Neural cell (in vitro differentiated cells): ENCODE measurements around the gene GKAP1. TPM values are rescaled to one million over a fixed set of nuclear protein-coding genes. Genes with fewer than 3 reads are reported as not detected.

ENCODE experiments used
- H2AFZ ChIP-seq: fragments of 200-600, 300-800 bp; sonication (generic), shearing (Covaris generic); 2 replicates; pipeline ENCODE4 v1.6.0; 2014; ENCODE audit warnings: low read depth, mild to moderate bottlenecking, antibody characterized with exemption, low read length, moderate library complexity
- H3F3A ChIP-seq: fragments of 200-600 bp; shearing (Covaris generic); 2 replicates; pipeline ENCODE4 v1.6.1; 2016; ENCODE audit warnings: mild to moderate bottlenecking, moderate library complexity, mixed read lengths, antibody characterized with exemption, low read length; ENCODE audit not compliant: insufficient read depth, poor library complexity, severe bottlenecking
- H3K27ac ChIP-seq: fragments of 200-600, 300-800 bp; sonication (generic), shearing (Covaris generic); 2 replicates; pipeline ENCODE4 v1.5.1; 2014; ENCODE audit warnings: mild to moderate bottlenecking, low read length, moderate library complexity
- H3K27me3 ChIP-seq: fragments of 300-800, 200-600 bp; sonication (generic), shearing (Covaris generic); 2 replicates; pipeline ENCODE4 v1.6.0; 2014; ENCODE audit warnings: mild to moderate bottlenecking, low read depth, low read length, moderate library complexity; ENCODE audit not compliant: insufficient read depth
- H3K36me3 ChIP-seq: fragments of 300-800, 200-600 bp; sonication (generic), shearing (Covaris generic); 2 replicates; pipeline ENCODE4 v1.5.1; 2014; ENCODE audit warnings: mild to moderate bottlenecking, antibody characterized with exemption, low read length, moderate library complexity; ENCODE audit not compliant: insufficient read depth
- H3K4me2 ChIP-seq: fragments of 300-800, 200-600 bp; sonication (generic), shearing (Covaris generic); 2 replicates; pipeline ENCODE4 v1.6.0; 2014; ENCODE audit warnings: mild to moderate bottlenecking, low read length
- H3K4me3 ChIP-seq: fragments of 300-800, 200-600 bp; sonication (generic), shearing (Covaris generic); 2 replicates; pipeline ENCODE4 v1.5.1; 2014; ENCODE audit warnings: mild to moderate bottlenecking, low read length, moderate library complexity
- H3K79me2 ChIP-seq: fragments of 200-600 bp; shearing (Covaris generic); replicated peaks from 2 replicates; pipeline ENCODE4 v1.6.0; 2014; ENCODE audit warnings: mild to moderate bottlenecking, low read length, moderate library complexity; ENCODE audit not compliant: insufficient read depth
- H3K9ac ChIP-seq: fragments of 300-800, 200-600 bp; sonication (generic), shearing (Covaris generic); 2 replicates; pipeline ENCODE4 v1.6.1; 2016; ENCODE audit warnings: mild to moderate bottlenecking, low read length, mixed read lengths
- H3K9me2 ChIP-seq: fragments of 200-600 bp; shearing (Covaris generic); 2 replicates; pipeline ENCODE4 v1.6.1; 2016; ENCODE audit warnings: mild to moderate bottlenecking, low read length, mixed read lengths; ENCODE audit not compliant: insufficient read depth
- H3K9me3 ChIP-seq: fragments of 200-600, 300-800 bp; sonication (generic), shearing (Covaris generic); 2 replicates; pipeline ENCODE4 v1.6.1; 2016; ENCODE audit warnings: mild to moderate bottlenecking, mixed run types, low read length, moderate library complexity, mixed read lengths
- H4K20me1 ChIP-seq: fragments of 200-600 bp; shearing (Covaris generic); 2 replicates; pipeline ENCODE4 v1.6.1; 2016; ENCODE audit warnings: mild to moderate bottlenecking, mixed run types; ENCODE audit not compliant: insufficient read depth
- CTCF ChIP-seq: fragments of 450-650 bp; IDR thresholded peaks from 2 replicates; pipeline ENCODE4 v1.5.1; 2014; ENCODE audit warnings: antibody characterized with exemption, mild to moderate bottlenecking, moderate library complexity; ENCODE audit not compliant: poor library complexity, severe bottlenecking
- EP300 ChIP-seq: fragments of 450-650 bp; conservative IDR thresholded peaks from 2 replicates; pipeline ENCODE4 v1.6.1; 2014; ENCODE audit warnings: antibody characterized with exemption, mild to moderate bottlenecking, moderate library complexity; ENCODE audit not compliant: poor library complexity, severe bottlenecking
- MXI1 ChIP-seq: fragments of 450-650 bp; conservative IDR thresholded peaks from 2 replicates; pipeline ENCODE4 v1.6.1; 2014; ENCODE audit warnings: antibody characterized with exemption, mild to moderate bottlenecking; ENCODE audit not compliant: poor library complexity, severe bottlenecking
- POLR2AphosphoS5 ChIP-seq: IDR thresholded peaks from 2 replicates; pipeline ENCODE4 v1.6.1; 2012
- SMC3 ChIP-seq: fragments of 450-650 bp; conservative IDR thresholded peaks from 2 replicates; pipeline ENCODE4 v1.6.1; 2014; ENCODE audit warnings: antibody characterized with exemption, mild to moderate bottlenecking, moderate library complexity; ENCODE audit not compliant: poor library complexity
- TAF1 ChIP-seq: IDR thresholded peaks from 2 replicates; pipeline ENCODE4 v1.6.1; 2012; ENCODE audit warnings: low read depth
- polyA plus RNA-seq: library from polyadenylated mRNA; depleted of rRNA; stranded (reverse); fragments of >200 nt; gene quantifications from 2 replicates; pipeline ENCODE4 v1.2.3, GENCODE V29; 2014
- TF ChIP-seq, protein P1 (sequence below): IDR thresholded peaks from 2 replicates; pipeline ENCODE4 v1.6.1; 2012; ENCODE audit warnings: borderline replicate concordance

The GKAP1 gene
- polyA plus RNA-seq, 1 donor from 2014 or later, result 11.0 TPM

DNA sequence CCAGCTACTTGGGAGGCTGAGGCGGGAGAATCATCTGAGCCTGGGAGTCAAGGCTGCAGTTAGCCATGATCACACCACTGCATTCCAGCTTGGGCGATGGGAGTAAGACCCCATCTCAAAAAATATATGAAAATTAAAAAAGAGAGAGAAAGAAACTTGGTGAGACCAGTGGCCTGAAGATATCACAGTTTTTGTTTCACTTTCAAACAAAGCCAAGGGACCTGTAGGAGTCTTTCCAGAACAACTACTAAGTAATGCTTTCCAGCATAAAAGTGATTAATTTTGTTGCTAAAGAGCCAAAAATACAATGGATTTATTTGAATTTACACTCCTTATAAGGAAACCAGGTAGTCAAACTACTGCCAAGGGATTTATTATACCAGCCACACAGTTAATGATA, 23.5 kb downstream of the GKAP1 start:
- H3K9me2 ChIP-seq, result no peaks in the 10 kb centered on the region
- no peaks in the 10 kb centered on the region for H3F3A ChIP-seq
- no peaks in the 10 kb centered on the region for H3K36me3 ChIP-seq
- H3K4me2 ChIP-seq, result no peak overlapping the region
- no peaks in the 10 kb centered on the region for H3K79me2 ChIP-seq
- no peak overlapping the region for H3K4me3 ChIP-seq
- TF ChIP-seq MXI1 (no peak), EP300 (no peak)
- H3K9me3 ChIP-seq, result no peaks in the 10 kb centered on the region
- H4K20me1 ChIP-seq, result no peaks in the 10 kb centered on the region
- no peak overlapping the region for H2AFZ ChIP-seq
- no peak overlapping the region for H3K9ac ChIP-seq
- H3K27ac ChIP-seq, result no peak overlapping the region
- H3K27me3 ChIP-seq, result no peaks in the 10 kb centered on the region

DNA sequence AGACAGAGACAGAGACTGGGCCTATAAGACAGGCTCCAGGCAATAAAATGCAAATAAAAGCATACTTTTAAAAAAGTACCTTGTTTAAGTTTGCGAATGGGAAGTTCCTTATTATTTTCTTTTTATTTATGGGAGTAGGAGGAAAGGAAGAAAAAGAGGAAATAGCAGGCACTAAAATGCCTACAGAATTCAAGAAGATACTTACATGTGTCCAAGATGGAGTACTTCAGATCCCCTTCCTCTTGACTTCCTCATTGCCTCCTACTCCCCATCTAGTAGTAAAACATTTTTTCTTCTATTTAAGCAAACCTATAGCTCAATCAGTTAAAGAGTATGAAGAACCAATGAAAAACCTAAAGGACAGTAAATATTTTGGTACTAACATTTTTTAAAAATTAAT, 24.8 kb downstream of the GKAP1 start:
- H3K4me2 ChIP-seq, result no peak overlapping the region
- no peak overlapping the region for H2AFZ ChIP-seq
- H3K36me3 ChIP-seq, result no peaks in the 10 kb centered on the region
- H3K27ac ChIP-seq, result no peak overlapping the region
- no peaks in the 10 kb centered on the region for H3K9me3 ChIP-seq
- H3K4me3 ChIP-seq, result no peak overlapping the region
- H3F3A ChIP-seq, result no peaks in the 10 kb centered on the region
- H3K9ac ChIP-seq, result no peak overlapping the region
- TF ChIP-seq TAF1 (no peak), MXI1 (no peak)
- TF ChIP-seq, protein P1, sequence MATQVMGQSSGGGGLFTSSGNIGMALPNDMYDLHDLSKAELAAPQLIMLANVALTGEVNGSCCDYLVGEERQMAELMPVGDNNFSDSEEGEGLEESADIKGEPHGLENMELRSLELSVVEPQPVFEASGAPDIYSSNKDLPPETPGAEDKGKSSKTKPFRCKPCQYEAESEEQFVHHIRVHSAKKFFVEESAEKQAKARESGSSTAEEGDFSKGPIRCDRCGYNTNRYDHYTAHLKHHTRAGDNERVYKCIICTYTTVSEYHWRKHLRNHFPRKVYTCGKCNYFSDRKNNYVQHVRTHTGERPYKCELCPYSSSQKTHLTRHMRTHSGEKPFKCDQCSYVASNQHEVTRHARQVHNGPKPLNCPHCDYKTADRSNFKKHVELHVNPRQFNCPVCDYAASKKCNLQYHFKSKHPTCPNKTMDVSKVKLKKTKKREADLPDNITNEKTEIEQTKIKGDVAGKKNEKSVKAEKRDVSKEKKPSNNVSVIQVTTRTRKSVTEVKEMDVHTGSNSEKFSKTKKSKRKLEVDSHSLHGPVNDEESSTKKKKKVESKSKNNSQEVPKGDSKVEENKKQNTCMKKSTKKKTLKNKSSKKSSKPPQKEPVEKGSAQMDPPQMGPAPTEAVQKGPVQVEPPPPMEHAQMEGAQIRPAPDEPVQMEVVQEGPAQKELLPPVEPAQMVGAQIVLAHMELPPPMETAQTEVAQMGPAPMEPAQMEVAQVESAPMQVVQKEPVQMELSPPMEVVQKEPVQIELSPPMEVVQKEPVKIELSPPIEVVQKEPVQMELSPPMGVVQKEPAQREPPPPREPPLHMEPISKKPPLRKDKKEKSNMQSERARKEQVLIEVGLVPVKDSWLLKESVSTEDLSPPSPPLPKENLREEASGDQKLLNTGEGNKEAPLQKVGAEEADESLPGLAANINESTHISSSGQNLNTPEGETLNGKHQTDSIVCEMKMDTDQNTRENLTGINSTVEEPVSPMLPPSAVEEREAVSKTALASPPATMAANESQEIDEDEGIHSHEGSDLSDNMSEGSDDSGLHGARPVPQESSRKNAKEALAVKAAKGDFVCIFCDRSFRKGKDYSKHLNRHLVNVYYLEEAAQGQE, result no peak
- no peaks in the 10 kb centered on the region for H3K9me2 ChIP-seq
- H3K27me3 ChIP-seq, result no peaks in the 10 kb centered on the region
- no peaks in the 10 kb centered on the region for H3K79me2 ChIP-seq
- no peaks in the 10 kb centered on the region for H4K20me1 ChIP-seq

- no peak for TF ChIP-seq MXI1
- no peak for TF ChIP-seq EP300
- Histone ChIP-seq H3K79me2 (no peaks in the 10 kb centered on the region), H3K36me3 (no peaks in the 10 kb centered on the region), H4K20me1 (no peaks in the 10 kb centered on the region), H3K9me3 (no peaks in the 10 kb centered on the region), H3K27me3 (no peaks in the 10 kb centered on the region), H3K9me2 (no peaks in the 10 kb centered on the region), H3K4me2 (no peak overlapping the region), H3K4me3 (no peak overlapping the region), H3K27ac (no peak overlapping the region), H2AFZ (no peak overlapping the region), H3K9ac (no peak overlapping the region), H3F3A (no peaks in the 10 kb centered on the region)
These were observed 39.4 kb downstream of the GKAP1 start for GRCh38 chr9:83778164-83778563.

DNA sequence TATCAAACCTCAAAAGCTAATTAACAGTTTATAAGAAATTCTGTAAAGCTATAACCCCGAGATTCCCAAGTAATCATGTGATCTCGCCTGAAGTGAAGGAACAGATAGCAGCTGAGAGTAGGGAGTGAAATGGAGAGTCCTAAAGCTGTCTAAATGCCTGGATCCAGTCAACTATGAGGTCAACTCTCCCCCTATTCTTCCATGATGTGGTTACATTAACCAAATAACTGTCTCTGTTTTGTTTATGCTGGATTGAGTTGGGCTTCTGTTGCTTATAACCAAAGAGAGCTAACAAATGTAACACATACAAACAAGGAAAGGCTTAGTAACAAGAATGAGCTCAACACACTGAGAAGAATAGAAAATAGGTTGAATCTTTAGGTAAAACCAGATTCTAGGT, 41.6 kb downstream of the GKAP1 start:
- Histone ChIP-seq H2AFZ (no peak overlapping the region), H3F3A (no peaks in the 10 kb centered on the region), H3K79me2 (no peaks in the 10 kb centered on the region), H3K27me3 (no peaks in the 10 kb centered on the region), H3K9me2 (no peaks in the 10 kb centered on the region), H3K4me2 (no peak overlapping the region), H3K9ac (no peak overlapping the region), H3K36me3 (no peaks in the 10 kb centered on the region), H3K4me3 (no peak overlapping the region), H3K9me3 (no peaks in the 10 kb centered on the region), H4K20me1 (no peaks in the 10 kb centered on the region), H3K27ac (no peak overlapping the region)
- TF ChIP-seq CTCF (no peak), POLR2AphosphoS5 (no peak), TAF1 (no peak), MXI1 (no peak), SMC3 (no peak)
- TF ChIP-seq, protein P1, result no peak
